CD1c-positive myeloid dendritic cell (primary cell): ENCODE measurements around the gene PCSK4.
A peak's percentile ranks its signal among the peaks of the same experiment; 100 is the strongest.
"Not testable (repeated sequence)": the region's sequence is repeated elsewhere in the genome, so short reads cannot be mapped to it uniquely, and the experiment has no call there.

Experiments used
- DNase-seq: peaks from one replicate; pipeline ENCODE4 v3.0.0-alpha.2; 2016; ENCODE audit errors: extremely low spot score

The PCSK4 gene

GRCh38 chr19:1505012-1505411 lies 14.9 kb upstream of the PCSK4 start:
- no peak for DNase-seq

- DNase-seq = no peak
These were observed 14.0 kb upstream of the PCSK4 start for GRCh38 chr19:1503925-1504773.

GRCh38 chr19:1503089-1503924 lies 13.2 kb upstream of the PCSK4 start:
- DNase-seq = peak; percentile 74

- no peak for DNase-seq
These were observed 12.4 kb upstream of the PCSK4 start for GRCh38 chr19:1502433-1503088.

GRCh38 chr19:1501200-1501595 lies 11.0 kb upstream of the PCSK4 start:
- no peak for DNase-seq

- not testable (repeated sequence) for DNase-seq
These were observed 9.1 kb upstream of the PCSK4 start for GRCh38 chr19:1499231-1499630.

GRCh38 chr19:1497578-1498235 lies 7.6 kb upstream of the PCSK4 start:
- DNase-seq = no peak

GRCh38 chr19:1496714-1497577 lies 6.8 kb upstream of the PCSK4 start:
- DNase-seq = no peak

- DNase-seq = no peak
These were observed 5.9 kb upstream of the PCSK4 start for GRCh38 chr19:1495799-1496713.

GRCh38 chr19:1495051-1495798 lies 5.1 kb upstream of the PCSK4 start:
- DNase-seq = no peak

GRCh38 chr19:1494115-1494815 lies 4.1 kb upstream of the PCSK4 start:
- no peak for DNase-seq

GRCh38 chr19:1492474-1493006 lies 2.4 kb upstream of the PCSK4 start:
- no peak for DNase-seq

- DNase-seq = no peak
These were observed 1.7 kb upstream of the PCSK4 start for GRCh38 chr19:1491849-1492170.

- no peak for DNase-seq
These were observed 1.1 kb upstream of the PCSK4 start, which contains the start of gene REEP6 for GRCh38 chr19:1491114-1491848. REEP6 (plus strand) TSS chr19:1491181; CDS start chr19:1491270, 89 bp downstream.

- DNase-seq = no peak
These were observed 463 bp downstream of the PCSK4 start for GRCh38 chr19:1489463-1490310.

GRCh38 chr19:1488282-1488601 lies 1.9 kb downstream of the PCSK4 start:
- DNase-seq = no peak
